Stromal cell of bone marrow (primary cell): ENCODE data around the gene DRD2.

ENCODE experiments used
- DNase-seq: peaks from one replicate; pipeline ENCODE4 v3.0.0-alpha.2; 2012; ENCODE audit warnings: low read depth

Gene DRD2

DNA sequence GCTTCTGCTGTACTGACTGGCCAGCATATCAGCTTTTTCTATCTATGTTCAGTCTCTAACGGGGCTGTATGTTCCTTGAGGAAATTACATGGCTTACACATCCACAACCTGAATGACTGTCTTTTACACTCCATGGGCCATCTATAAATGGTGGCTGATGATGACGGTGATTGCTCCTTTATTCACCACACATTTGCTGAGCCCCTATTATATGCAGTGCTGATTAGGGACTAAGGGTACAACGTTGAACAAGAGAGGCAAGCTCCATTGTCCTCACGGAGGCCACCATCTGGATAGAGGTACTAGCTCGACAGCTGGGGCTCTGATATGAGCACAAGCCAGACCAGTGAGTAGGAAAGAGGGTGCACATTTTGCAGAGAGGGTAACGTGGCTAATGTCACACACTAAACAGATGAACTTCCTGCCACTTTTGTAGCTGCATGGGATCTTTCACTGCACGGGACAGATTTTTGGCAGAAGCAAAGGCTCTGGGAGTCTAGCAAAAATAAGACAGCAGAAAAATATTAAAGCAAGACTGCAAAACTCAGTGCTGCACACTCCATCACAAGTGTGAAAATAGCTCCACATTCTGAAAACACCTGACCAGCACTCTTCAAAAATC, 30.6 kb downstream of the DRD2 start:
- DNase-seq = no peak

DNA sequence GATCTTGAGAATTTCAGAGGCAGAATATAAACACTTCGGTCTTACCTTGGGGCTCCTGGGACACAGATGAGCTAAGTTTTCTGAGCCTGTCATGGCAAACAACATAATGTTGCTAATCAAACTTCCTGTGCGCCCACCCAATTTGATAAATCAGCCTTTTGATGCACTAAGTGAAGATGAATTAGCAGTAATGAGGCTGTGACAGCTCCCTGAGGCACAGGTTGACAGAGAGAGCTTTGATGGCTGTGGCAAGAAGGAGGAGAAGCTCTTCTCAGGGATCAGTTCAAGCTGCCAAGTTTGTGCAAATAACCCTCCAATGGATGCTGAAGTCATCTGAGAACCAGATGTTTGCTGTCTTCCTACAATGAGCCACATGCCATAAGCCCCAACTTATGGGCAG, 34.4 kb downstream of the DRD2 start:
- no peak for DNase-seq

- no peak for DNase-seq
Measured at GRCh38 chr11:113436672-113437252, 38.4 kb downstream of the DRD2 start.

DNA sequence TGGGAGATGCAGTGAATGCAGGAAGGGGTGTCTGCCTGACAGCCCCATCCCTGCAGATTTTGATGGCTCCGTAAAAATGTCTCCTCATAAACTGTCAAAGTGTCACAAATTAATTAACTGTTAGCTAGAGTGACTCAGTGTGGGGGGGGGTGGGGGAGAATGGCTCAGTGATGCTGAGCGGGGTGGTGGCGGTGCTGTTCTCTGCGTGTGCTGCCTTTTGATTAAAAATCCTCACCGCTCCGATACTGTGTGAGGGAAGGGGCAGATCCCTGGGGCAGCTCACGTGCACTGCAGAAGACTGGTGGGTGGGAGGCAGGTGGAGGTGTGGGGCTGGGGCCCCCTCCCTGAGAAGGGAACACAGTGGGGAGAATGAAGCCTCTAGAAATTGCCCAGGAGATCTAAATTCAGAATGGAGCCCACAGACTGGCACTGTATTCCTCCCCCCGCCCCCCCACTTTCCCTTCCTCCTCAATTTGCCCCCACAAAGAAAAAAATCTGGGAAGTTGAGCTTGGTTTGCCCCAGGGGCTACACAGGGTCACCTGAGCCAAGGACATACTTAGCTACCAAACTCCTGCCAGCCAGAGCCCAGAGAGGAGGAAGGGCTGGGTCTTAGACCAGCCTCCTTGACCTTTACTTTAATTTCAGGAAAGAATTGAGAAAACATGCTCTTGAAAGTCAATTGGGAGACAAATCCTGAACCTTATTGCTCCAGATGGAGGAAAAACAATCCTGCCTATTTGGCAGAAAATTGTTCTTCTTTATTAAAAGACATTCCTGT, 39.8 kb downstream of the DRD2 start:
- no peak for DNase-seq

GRCh38 chr11:113431746-113432145, 43.5 kb downstream of the DRD2 start:
- DNase-seq = no peak

- DNase-seq = no peak
Measured at GRCh38 chr11:113426686-113427085, 48.5 kb downstream of the DRD2 start.

- no peak for DNase-seq
Measured at GRCh38 chr11:113420808-113421207, 54.4 kb downstream of the DRD2 start.

DNA sequence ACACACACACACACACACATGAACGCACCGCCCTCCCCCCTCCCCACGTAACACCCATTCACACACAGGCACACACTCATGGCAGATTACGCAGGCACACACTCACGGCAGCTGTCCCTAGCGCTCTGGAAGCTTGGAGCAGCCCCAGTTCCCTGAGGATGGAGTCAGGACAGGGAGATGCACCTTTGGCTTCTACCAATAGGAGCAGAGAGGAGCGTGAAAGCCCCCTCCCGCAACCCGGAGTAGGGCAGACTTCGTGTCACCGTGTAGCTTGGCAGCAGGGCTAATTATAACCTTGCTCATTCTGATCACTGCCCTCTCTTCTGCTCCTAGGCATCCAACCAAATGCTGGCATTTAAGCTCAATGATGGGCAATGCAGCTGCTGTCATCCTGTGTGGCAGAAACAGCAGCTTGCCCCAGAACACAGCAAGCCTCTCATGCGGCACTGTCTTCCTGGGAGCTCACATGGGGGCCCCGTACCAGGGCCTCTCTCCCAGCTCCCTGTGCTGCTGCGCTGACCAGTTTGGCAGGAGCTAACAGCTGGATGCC, 55.7 kb downstream of the DRD2 start:
- DNase-seq = no peak

- no peak for DNase-seq
Measured at GRCh38 chr11:113417428-113417827, 57.8 kb downstream of the DRD2 start.

DNA sequence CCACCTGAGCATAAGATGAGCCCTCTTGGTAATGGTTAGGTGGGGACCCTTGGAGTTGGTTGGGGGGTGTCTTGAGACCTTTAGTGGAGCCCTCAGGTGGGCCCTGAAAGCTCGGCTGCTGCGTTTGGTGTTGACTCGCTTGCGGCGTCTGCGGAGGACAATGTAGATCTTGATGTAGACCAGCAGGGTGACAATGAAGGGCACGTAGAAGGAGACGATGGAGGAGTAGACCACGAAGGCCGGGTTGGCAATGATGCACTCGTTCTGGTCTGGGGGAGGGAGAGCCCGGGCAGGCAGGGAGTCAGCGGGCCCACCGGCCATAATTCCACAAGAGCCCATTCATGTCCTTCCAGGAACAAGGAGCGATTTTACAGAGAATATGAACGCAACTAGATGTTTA, 59.9 kb downstream of the DRD2 start:
- no peak for DNase-seq

DNA sequence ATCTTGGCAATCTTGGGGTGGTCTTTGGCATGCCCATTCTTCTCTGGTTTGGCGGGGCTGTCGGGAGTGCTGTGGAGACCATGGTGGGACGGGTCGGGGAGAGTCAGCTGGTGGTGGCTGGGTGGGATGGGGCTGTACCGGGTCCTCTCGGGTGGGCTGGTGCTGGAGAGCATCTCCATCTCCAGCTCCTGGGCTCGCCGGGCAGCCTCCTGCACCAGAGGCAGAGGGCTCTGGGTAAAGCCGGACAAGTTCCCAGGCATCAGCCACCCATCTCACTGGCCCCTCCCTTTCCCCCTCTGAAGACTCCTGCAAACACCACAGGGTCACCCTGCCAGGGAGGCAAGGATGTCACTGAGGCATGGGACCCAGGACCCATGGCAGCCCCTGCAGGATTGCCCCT, 62.5 kb downstream of the DRD2 start:
- DNase-seq = no peak

GRCh38 chr11:113411536-113411935, 63.7 kb downstream of the DRD2 start:
- DNase-seq = no peak

DNA sequence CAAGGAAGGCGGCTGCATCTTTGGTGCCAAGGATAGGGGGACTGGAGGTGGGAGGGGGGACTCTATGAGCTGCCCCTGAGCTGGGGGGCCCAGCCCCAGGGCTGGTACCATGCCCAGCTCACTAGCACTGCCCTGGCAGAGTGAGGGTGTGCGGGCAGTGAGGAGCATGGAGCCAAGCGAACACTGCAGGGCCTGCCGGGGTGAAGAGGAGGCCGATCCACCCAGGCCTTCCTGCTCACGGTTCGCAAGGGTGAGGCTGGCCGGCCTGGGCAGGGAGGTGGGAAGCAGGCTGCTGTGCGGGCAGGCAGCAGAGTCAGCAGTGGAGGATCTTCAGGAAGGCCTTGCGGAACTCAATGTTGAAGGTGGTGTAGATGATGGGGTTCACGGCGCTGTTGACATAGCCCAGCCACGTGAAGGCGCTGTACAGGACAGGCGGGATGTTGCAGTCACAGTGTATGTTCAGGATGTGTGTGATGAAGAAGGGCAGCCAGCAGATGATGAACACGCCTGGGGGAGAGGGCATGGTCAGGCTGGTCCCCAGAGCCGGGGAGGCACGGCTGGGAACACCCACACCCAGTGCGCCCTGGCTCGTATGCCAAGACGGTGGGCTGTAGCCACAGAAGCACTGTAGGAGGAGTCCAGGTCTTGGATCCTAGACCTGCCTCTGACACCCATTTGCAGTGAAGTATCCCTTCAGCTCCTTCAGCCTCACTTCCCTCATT, 64.6 kb downstream of the DRD2 start:
- DNase-seq = no peak

- DNase-seq = no peak
Measured at GRCh38 chr11:113409526-113409925, 65.7 kb downstream of the DRD2 start.

- DNase-seq = no peak
Measured at GRCh38 chr11:113408887-113409286, 66.3 kb downstream of the DRD2 start.

- no peak for DNase-seq
Measured at GRCh38 chr11:113408206-113408605, 67.0 kb downstream of the DRD2 start.

- no peak for DNase-seq
Measured at GRCh38 chr11:113407163-113407562, 68.0 kb downstream of the DRD2 start.

GRCh38 chr11:113405724-113406478, 69.3 kb downstream of the DRD2 start:
- DNase-seq = no peak

- DNase-seq = no peak
Measured at GRCh38 chr11:113404859-113405430, 70.3 kb downstream of the DRD2 start.

- no peak for DNase-seq
Measured at GRCh38 chr11:113401718-113402117, 73.5 kb downstream of the DRD2 start.

DNA sequence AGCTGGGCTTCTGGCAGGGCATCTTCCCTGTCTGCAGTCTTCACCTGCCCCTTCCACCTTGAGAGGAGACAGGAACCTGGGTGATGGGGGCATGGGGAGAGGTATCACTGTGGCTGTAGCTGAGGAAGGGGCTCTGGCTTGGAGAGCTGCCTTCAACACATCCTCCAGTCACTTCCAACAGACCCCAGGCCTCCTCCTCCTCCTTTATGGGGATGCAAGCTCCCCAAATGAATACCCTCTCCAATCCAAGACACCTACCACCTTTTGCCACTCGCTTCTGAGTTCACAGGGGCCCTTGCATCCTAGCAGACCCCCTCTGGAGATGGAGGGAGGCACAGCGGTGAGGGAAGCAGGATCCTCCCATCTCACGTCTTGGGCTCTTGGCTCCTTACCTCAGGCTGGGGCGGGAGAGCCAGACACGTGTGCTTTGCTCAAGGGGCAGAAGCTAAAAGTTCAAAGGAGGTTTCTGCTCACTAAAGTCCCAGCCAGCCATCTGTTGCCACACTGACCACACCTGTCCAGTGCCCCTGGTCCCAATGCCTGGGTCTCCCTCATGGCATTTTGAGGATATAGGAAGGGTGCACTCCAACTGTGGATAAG, 74.5 kb downstream of the DRD2 start:
- no peak for DNase-seq
